GM18861 (cell line): Measurements from ENCODE around the gene KLHDC10.
"Not testable (repeated sequence)": the region's sequence is repeated elsewhere in the genome, so short reads cannot be mapped to it uniquely, and the experiment has no call there.

Experiments used
- ATAC-seq: cut with Tn5 transposase; IDR thresholded peaks from one replicate; pipeline ENCODE4 v1.9.1; 2021; ENCODE audit not compliant: unreplicated experiment

The KLHDC10 gene

GRCh38 chr7:130114776-130115175, 44.4 kb downstream of the KLHDC10 start:
- ATAC-seq: no peak

- ATAC-seq: no peak
These were observed 48.0 kb downstream of the KLHDC10 start for GRCh38 chr7:130118294-130118693.

GRCh38 chr7:130118801-130119200, 48.5 kb downstream of the KLHDC10 start:
- ATAC-seq: no peak

DNA sequence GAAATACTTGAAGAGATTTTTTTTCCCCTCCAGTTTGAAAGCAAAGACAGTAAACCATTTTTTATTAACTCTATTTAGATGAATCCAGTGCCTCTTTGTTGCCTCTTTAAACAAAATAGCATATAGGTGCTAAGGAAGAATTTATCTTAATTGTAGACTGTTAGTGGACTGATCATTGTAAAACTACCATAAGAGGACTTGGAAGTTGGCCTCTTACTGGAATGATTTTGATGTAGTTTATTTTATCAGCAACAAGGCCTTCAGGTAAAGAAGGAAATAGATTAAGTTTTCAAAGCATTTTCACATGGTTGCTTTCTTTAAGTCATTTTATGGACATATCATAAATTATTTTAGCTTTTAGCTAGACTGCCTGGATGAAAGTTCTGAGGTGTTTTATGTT, 53.2 kb downstream of the KLHDC10 start:
- ATAC-seq: no peak

DNA sequence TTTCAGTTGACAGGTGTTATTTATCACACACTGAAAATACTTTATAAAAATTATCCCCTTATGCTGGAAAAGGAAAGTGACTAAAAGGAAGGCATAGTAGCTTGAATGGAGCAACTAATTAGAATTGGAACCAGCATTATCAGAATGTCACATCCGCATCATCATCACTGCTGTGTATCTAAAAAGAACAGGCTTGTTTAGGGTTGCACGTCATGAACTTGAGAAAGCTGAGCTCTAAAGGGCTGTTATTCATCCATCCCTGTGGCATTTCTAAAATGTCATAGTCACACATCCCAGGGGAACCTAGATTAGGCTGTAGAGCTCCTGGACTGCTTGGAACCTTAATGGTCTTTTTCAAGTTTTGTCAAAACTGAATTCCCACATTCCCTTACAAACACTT, 54.4 kb downstream of the KLHDC10 start:
- ATAC-seq: no peak

DNA sequence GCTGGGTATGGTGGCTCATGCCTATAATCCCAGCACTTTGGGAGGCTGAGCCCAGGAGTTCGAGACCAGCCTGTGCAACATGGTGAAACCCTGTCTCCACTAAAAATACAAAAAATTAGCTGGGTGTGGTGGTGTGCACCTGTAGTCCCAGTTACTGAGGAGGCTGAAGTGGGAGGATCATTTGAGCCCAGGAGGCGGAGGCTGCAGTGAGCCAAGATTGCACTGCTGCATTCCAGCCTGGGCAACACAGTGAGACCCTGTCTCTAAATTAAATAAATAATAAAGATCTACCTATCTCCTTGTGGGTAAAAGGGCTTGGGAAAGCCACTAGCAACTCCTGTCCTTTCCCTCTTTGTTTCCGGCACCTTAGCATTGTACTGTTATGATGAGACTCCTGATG, 56.5 kb downstream of the KLHDC10 start:
- ATAC-seq: not testable (repeated sequence)

DNA sequence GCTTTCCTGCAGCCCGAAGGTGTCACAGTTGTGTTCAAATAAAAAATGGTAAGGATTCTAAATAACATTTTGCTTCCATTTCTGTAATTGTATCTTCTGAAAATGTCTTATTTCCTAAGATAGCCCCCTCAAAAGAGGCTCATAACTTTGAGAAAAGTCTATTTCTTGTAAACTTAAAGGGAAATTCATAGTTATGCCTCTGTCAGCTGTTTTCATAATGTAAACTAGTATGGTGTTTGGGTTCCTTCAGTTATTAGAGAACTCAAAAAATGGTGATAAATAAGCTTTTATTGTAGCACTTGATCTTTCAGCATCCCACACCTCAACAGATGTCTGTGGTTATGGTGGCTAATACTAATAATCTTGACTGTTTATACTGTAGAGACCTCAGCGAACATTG, 57.1 kb downstream of the KLHDC10 start:
- no peak for ATAC-seq

DNA sequence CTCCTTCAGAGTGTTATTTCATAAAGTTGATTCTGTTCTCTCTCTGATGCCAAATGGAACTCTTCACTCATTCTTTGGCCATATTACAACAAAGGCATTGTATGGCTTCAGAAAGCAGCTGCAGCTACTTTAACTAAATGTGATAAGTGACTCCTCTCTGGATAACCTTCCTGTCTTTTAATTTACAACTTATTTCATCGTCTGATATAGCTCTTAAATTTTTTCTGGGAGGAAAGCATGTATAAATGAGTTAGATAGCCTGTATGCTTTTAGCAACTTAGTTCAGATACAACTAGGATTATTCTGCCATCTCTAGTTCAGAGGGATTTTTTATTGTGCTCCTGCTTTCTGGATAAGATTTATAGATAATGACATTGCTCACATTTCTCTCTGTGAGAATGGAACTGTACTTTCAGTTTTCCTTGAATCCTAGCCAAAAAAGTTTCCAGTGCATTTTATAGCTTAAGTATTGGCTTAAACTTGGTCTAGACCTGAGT, 57.5 kb downstream of the KLHDC10 start:
- no peak for ATAC-seq

DNA sequence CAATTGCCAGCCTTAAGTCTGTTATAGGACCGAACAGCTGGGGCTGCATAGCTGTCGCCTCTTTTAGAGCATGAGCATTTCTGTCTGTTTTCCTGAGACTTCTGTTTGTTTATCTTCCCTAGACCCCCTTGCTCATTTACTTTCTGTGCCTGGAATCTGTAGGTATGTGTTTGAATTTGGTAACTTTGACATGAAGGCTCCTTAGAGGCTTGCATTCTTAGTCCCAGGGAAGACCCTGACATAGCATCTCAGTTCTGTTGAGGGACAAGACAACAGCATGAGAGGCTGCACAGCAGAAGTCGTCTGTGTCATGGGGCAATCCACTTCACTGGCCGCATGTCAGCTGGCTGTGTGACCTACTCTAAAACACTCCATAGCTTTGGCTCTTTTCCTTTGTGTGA, 58.7 kb downstream of the KLHDC10 start:
- no peak for ATAC-seq

DNA sequence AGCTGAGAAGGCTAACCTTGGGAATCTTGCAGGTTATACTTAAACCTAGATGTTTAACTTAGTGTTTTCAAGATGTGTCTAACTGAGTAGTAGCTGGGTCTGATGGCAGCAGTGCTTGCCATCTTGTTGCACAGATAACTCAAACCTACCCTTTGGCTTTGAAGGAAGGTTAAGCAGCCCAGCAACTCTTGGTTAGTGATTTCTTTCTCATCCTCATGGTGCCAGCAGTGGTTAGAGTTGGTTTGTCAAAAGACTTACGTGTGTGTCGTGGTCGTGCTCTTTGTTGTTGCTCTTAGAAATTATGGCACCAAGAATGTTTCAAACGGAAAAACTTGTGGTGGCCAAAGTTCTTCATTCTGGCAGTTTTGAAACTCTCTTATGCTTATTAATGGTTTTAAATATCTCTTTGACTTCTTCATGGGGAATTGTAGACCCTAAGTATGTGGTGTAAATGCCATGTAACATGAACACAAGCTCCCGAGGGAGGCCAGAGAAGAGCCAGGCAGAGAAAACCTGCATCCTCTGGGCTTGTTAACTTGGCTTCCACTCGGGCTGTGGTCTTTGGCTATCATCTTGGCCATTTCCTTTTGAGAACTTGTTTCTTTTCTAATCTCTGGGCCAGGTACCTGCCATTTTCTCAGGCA, 61.0 kb downstream of the KLHDC10 start:
- ATAC-seq: no peak

- ATAC-seq: no peak
These were observed 61.9 kb downstream of the KLHDC10 start for GRCh38 chr7:130131964-130132875.

GRCh38 chr7:130133029-130133782, 62.9 kb downstream of the KLHDC10 start:
- ATAC-seq: no peak

- no peak for ATAC-seq
These were observed 63.8 kb downstream of the KLHDC10 start for GRCh38 chr7:130134106-130134636.

DNA sequence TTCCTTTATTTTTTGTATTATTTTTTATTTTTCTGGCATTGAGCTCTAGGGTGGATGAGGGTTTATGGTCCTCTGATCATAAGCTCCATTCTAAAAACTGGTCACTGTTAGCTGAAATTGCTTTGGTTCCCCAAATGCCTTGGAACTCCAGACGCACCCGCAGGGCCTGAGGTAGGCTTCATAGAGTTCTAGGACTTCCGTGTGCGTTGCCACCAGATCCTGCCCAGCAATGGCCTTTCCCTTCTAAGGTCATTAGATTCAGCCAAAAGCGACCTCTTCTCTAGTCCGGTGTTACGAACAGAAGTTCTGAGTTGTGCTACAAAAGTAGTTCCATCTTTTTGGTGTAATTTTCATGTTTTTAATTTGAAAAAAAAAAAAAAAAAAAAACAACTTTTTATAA, 64.4 kb downstream of the KLHDC10 start:
- no peak for ATAC-seq

GRCh38 chr7:130135208-130136205, 65.2 kb downstream of the KLHDC10 start:
- no peak for ATAC-seq

DNA sequence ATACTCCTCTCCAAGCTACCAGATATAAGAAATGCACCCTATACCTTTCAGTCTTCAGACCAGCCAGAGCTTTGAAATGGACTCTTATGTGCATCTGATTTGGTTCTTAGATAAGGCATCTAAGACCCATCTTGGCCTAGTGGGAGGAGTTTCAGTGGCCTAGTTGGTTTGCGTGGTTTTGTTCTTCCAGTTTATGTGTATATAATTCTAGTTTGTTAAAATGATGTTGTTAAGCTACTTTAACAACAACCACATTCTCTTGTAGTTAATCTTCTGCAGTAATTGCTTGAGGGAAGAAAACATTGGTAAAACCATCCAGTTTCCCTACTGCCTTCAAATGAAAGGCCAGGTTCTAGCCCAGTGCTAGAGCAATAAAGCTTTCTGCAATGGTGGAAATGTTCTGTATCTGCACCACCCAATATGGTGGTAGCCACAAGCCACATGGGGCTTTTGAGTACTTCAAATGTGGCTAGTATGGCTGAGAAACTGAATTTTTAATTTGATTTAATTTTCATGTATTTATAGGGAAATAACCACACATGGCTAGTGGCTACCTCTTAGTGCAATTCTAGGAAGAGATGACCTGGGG, 66.3 kb downstream of the KLHDC10 start:
- no peak for ATAC-seq

- ATAC-seq: no peak
These were observed 66.9 kb downstream of the KLHDC10 start for GRCh38 chr7:130137207-130137606.

DNA sequence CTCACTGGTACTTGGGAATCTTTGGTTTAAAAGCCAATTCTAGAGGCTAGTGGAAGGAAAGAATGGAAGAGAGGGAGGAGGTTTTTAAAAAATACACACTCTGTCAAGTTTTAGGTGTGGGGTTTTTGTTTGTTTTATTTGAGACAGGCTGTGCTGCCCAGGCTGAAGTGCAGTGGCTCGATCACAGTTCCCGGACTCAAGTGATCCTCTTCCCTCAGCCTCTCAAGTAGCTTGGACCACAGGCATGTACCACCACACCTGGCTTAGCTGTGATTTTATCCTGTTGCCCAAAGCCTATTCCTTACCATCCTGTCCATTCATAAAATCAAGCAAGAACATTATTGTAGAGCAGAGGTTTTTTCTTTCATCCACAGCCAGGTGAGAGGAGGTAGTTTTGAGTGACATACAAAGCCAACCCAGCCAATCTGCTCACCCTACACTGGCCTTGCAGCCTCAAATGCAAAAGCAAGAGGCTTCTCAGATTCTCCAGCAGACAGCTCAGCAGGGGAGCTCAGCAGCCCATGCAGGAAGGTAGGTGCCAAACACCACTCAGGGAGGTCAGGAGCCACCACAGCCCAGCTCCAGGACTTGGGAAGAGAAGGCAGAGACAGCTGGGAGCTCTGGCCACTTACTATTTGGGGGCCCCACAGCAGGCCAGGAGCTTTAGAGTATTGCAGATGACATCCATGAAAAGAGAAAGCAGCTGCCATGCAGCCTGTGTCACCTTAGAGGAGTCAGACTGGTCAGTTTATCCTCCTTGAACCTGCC, 69.0 kb downstream of the KLHDC10 start:
- ATAC-seq: no peak
